NCI-H748 (cell line): ENCODE measurements around the gene SLCO2A1.

ENCODE experiments used
- DNase-seq: peaks from one replicate; lab custom pipeline; 2025; ENCODE audit not compliant: unreplicated experiment; lab: John Stamatoyannopoulos, UW

SLCO2A1 gene

DNA sequence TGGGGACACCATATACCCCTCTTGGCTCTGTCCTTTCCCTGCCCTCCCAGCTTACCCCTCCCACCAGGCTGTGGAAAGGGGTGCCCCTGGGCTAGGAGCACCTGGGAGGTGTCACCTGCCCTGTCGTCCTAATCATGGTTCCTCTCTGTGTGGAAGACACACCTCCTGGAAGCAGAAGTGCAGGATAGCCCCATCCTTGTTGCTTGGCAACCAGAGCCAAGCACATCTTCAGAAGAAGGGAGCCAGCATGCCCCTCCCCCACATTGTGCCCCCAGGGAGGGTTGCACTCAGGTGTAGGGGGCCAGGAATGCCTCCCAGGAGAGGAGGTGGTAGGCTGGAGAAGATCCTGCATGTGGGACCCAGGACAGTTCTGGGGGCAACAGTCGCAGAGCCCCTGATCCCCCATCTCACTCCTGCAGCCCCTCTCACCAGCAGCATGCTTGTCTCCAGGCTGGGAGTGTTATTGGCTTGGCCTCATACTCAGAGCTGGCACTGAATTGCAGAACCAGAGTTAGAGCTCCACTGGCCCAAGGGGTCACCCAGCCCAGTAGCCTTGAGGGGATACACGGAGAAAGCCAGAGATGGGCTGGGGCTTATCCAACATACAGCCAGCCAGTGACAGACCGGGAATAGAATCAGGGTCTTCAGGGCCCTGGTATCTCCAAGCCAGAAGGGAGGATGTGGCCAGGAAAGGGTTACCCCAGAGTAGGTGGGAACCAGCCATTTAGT is 142.5 kb downstream of the SLCO2A1 start:
- DNase-seq = peak; percentile 32

DNA sequence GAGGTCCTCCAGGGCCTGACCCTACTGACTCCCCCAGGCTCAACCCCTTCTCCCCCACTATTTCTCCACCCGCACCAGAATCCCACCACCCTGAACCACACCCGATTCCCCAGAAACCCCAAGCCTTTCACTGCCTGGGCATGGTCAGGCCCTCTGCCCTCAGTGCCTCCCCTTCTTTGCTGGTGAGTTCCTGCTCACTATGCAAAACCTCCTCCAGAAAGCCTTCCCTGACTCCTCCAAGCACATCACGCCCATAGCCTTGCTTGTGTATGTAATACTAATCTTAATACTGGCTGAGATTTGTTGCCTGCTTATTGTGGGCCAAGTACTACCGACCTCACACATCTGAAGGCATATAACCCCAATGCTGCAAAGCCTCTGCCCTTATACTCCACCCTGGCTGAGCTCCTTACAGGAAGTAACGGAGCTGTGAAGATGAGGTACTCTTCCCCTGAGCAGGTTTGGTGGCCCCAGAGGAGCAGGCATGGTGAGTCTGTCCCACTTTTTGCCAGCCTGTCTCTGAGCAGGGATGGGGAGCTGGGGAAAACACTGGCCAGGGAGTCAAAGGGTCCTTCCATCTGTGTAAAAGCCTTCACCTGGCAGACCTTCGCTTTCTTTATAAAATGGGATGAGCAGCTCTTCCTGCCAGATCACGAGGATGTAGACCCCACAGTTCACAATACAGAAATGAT is 143.5 kb downstream of the SLCO2A1 start:
- DNase-seq = no peak

DNA sequence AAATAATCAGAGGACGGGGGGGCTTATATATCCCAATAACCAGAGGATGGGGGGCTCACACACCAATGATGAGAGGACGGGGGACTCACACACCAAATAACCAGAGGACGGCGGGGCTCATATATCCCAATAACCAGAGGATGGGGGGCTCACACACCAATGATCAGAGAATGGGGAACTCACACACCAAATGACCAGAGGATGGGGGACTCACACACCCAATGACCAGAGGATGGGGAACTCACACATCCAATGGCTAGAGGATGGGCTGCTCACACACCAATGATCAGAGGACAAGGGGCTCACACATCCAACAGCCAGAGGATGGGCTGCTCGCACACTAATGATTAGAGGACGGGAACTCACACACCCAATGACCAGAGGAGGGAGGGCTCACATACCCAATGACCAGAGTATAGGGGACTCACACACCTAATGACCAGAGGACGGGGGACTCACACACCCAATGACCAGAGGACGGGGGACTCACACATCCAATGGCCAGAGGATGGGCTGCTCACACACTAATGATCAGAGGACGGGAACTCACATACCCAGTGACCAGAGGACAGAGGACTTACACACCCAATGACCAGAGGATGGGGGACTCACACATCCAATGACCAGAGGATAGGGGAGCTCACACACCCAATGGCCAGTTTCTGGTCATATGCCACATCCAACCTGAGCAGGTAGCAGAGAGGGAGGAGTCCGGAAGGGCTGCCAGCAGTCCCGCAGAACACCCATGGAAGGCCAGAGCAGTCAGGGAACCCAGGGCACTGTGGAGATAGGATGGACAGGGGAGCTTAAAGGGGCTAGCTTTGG is 144.6 kb downstream of the SLCO2A1 start:
- no peak for DNase-seq

DNA sequence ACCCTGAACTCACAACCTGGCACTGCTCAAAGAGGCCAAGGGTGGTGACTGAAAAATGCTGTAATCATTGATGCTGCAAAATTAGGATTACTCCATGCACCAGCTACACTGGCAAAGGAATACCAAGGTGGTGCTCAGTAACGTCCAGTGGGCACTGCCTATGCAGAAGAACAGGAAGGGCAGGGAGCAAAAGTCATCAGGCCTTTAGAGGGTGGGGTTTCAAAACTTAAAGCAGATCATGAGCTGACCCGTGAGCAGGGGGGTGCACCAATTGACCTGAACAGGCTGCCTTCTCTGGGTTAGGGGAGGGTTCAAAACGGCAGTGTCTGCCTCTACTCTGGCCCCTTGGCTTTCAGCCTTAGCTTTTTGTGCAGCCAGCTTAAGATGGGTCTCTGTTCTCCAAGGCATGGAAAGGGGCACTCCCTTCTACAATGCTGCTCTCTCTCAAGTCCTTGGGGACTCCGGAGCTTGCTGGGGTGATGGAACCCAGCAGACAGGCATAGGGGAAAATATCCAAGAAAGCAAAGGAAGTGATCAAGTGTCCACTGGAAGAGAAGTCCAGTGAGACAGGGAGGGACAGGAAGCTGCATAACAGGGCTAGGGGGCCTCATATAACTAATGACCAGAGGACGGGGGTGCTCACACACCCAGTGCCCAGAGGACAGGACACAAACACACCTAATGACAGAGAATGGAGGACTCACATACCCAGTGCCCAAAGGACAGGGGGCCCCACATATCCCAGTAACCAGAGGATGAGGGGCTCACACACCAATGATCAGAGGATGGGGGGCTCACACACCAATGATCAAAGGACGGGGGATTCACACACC is 145.5 kb downstream of the SLCO2A1 start:
- no peak for DNase-seq

DNA sequence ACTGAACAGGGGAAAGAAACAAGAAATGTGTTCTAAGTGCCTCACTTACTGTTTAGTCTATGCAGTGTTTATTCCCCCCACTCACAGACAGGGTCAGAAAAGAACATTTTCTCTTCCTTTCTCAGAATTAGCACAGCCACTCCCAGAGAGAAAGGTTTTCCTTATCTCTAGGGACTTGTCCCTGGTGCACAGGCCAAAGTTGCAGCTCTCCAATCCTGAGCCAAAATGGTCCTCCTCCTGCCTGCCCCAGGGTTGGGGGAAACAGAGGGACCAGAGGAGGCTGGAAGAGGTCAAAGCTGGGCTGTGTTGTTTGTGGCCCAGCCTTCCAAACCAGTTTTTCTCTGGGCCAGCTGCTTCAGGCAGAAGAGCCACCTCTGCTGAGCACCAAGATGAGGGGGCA is 146.1 kb downstream of the SLCO2A1 start:
- DNase-seq = no peak

DNA sequence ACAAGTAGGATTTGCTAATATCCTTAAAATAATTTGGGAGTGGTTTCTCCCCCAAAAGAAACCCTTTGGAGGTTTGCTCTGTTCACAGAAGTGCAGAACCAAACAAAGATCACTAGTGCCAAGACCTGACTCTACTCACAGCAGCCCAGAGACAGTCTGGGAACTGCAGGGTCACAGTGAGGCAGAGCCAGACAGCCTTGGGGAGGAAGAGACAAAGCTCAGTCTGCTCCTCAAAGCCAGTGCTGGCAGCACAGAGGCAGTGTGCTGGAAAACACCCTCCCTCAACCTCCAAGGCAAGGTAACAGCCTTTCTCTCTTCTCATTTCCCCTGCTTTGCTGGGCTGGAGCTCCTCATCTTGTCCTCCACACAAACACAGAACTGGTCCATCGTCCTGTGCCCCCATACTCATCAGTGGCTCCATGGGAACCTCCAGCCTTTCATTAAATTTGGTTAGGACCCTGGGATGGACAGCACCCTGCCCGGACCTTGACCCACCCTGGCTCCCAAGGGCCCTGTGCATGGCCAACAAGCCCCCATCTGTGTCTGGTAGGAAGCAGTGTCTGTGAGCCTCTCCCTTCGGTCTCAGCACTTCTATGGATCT is 146.6 kb downstream of the SLCO2A1 start:
- no peak for DNase-seq

DNA sequence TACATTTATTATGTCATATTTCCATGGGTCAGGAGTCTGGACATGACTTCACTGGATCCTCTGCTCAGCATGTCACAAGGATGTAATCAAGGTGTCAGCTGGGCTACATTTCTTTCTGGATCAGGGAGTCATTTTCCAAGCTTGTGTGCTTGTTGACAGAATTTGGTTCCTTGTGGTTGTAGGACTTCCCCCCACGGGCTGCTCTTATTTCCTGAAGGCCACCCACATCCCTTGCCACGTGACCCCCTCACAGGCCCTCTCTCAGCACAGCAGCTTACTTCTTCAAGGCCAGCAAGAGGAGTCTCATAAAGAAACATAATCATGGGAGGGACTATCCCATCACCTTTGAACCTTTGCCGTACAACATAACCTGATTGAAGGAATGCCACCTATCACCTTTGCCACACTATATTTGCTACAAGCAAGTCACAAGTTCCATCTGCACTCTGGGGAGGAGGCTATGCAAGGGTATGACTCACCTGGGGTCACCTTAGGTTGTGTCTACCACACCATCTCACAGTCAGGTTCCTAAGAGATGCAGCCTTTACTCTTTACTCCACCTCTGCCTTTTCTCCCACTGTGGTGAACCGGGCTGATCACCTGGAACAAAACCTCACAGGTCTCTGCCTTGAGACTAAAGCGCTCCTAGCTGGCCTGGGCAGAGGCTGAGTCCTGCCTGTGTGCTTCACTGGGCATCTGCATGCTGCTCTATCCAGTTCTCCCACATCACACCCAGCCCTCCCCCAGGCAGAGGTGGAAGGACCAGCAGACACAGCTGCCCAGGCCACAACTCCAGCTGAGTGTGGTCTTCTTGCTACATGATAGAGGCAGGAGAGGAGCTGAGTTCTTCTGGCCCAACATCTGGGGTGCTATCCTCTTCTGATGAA is 147.5 kb downstream of the SLCO2A1 start:
- no peak for DNase-seq

DNA sequence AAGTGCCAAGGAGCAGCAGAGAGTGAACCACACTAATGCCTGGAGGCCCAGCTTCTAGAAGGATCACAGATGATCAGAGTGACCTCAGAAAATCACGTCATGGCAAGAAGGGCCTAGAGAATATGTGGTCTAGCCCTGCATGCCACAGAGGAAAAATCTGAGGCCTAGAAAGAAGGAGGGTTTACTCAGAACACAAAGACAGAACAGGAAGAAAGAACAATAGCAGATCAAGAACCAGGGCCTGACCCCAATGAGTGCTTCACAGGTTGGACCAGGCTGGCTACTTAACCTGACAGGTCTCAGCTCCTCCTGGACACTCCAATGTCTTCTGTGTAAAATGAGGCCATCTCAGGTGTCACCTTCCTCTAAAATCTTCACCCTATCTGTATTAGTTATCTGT is 148.2 kb downstream of the SLCO2A1 start:
- DNase-seq = no peak

DNA sequence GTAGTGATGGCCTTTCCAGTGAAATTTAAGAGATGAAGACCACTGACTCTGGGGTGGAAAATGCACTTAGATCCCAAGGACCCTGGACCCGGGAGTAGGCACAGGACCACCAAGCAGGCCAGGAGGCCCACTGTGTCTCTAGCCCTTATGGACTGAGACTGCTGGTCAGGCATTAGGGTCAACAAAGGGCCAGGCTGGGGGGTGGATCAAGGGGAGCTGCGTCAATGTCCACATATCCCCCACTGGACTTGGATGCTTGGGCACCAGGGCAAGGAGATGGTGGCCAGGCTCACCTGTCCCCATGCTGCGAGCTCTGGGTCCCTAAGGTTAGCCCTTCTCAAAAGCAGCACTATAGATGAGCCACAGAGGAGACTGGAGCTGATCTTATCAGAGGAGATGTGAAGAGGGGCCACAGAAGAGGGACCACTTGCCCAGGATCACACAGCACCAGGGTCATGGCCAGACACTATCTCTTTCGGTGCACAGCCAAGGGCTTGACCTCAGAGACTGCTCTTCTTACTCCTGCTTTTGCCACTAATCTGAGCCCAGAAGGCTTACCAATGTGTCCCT is 148.8 kb downstream of the SLCO2A1 start:
- no peak for DNase-seq

DNA sequence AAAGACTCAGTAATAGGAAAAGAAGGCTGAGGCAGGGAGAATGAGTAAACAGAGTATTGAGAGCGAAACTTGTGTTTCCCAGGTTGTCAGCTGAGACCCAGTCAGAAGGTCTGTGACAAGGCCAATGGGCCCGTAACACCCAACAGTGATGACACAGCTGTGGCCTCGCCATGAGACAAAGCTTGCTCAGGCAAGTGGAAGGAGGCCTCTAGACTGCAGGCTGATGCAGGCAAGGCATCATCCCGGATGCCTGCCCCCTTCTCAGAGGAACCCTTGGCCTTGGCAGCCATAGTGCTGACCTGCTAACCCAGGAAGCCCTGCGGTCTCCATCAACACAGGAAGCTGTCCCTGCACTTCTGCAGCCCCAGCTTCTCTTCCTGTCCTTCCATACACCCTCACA is 149.4 kb downstream of the SLCO2A1 start:
- DNase-seq = no peak

DNA sequence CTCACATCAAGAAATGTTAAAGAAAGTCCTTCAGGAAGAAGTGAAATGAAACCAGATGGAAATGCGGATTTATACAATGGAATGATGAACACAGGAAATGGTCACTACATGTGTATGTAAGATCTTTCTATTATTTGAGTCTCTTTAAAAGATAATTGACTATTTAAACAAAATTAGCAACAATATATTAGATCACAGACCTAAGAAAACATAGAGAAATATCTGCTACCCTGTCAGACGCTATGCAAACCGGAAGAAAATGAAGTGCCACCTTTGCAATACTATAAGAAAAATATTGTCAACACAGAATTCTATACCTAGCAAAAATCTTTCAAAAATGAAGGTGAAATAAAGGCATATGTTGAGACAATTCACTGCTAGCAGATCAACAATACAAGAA is 151.2 kb downstream of the SLCO2A1 start:
- no peak for DNase-seq
